ENCODE measurements around the gene LRP2. TPM values are rescaled to one million over a fixed set of nuclear protein-coding genes. Genes with fewer than 3 reads are reported as not detected.

Gene LRP2
- polyA plus RNA-seq, 1 of the 3 experiments (the other 2 are of a cell fraction) = not detected

DNA sequence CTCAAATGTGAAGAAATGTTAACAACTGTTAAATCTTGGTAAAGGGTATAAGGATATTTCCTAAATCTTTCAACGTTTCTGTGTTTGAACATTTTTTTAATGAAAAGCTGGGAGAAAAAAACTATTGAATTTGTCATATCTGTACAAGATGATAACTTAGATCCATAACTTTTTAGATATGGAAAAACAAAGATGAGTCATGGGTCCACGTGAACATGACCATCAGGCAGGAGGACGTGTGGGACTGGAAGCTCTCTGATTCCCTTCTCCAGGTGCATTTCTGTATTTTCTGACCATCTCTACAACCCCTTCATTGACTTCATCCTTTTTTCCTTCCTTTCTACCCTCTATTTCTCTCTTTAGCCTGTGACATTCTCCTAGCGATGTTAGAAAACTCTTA lies 151.4 kb downstream of the LRP2 start:
- no peak for DNase-seq
- Histone ChIP-seq H3K27me3 (ENCODE audit: insufficient read depth) (no peaks in the 10 kb centered on the region), H3K9me3 (no peaks in the 10 kb centered on the region), H3F3A (replicated peaks; ENCODE audit: insufficient read depth) (no peaks in the 10 kb centered on the region), H3K4me3 (ENCODE audit: low read depth in 2 of 2, low read length in 1 of 2) (no peak overlapping the region), H3K9me2 (no peaks in the 10 kb centered on the region), H3K9ac (no peak overlapping the region), H3K36me3 (replicated peaks in 1 of 2; ENCODE audit: control insufficient read depth in 1 of 2, insufficient read depth in 2 of 2, low read length in 1 of 2) (no peaks in the 10 kb centered on the region), H3K79me2 (ENCODE audit: insufficient read depth) (no peaks in the 10 kb centered on the region), H2AFZ (ENCODE audit: low read depth) (no peak overlapping the region), H4K20me1 (ENCODE audit: insufficient read depth) (no peaks in the 10 kb centered on the region), H3K4me2 (no peak overlapping the region), H3K4me1 (ENCODE audit: control insufficient read depth in 1 of 2, insufficient read depth in 2 of 2, low read depth in 1 of 2, low read length in 1 of 2) (no peaks in the 10 kb centered on the region; a peak in 1 of 4 replicates), H3K27ac (ENCODE audit: low read depth in 2 of 2, low read length in 1 of 2) (no peak overlapping the region)
- 46% methylated on average over 4 of the region's 4 CpGs for WGBS (ENCODE audit: low lambda C conversion rate)
- ChIA-PET POLR2A (no interaction called here), CTCF (interaction anchor here (1.1 to 3.2 kb wide), 4 partner anchors 11 to 101 kb away, joined by 3 to 32 read pairs (median 8); no protein-coding TSS in a partner anchor)
- no peak for TF ChIP-seq YY1 (IDR thresholded peaks at IDR 0.05; ENCODE audit: low read depth)
- no peak for TF ChIP-seq SMC3 (IDR thresholded peaks at IDR 0.05; ENCODE audit: low read depth, low read length)
- TF ChIP-seq, protein P1, sequence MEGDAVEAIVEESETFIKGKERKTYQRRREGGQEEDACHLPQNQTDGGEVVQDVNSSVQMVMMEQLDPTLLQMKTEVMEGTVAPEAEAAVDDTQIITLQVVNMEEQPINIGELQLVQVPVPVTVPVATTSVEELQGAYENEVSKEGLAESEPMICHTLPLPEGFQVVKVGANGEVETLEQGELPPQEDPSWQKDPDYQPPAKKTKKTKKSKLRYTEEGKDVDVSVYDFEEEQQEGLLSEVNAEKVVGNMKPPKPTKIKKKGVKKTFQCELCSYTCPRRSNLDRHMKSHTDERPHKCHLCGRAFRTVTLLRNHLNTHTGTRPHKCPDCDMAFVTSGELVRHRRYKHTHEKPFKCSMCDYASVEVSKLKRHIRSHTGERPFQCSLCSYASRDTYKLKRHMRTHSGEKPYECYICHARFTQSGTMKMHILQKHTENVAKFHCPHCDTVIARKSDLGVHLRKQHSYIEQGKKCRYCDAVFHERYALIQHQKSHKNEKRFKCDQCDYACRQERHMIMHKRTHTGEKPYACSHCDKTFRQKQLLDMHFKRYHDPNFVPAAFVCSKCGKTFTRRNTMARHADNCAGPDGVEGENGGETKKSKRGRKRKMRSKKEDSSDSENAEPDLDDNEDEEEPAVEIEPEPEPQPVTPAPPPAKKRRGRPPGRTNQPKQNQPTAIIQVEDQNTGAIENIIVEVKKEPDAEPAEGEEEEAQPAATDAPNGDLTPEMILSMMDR (IDR thresholded peaks at IDR 0.05) = no peak
- no peak for TF ChIP-seq FOXJ3 (CRISPR knock-in tag; IDR thresholded peaks at IDR 0.05)
- TF ChIP-seq TEAD4 (IDR thresholded peaks at IDR 0.05; ENCODE audit: borderline replicate concordance, insufficient read depth) = no peak
- no peak for TF ChIP-seq GABPA (IDR thresholded peaks at IDR 0.05; ENCODE audit: low read depth)

DNA sequence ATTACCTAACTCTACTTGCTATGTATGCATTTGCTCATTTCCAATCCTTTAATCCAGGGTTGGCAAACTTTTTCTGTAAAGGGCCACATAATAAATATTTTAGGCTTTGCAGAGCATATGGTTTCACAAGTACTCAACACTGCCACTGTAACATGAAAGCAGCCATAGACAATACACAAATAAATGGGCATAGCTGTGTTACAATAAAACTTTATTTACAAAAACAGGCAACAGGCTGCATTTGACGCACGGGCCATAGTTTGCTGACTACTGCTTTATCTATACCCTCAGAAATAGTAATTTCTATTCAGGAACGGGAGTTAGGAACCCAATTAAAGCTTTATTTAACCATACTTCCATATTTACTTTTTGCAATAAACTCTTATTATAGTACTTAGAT lies 154.3 kb downstream of the LRP2 start:
- H4K20me1 ChIP-seq (ENCODE audit: insufficient read depth) = no peaks in the 10 kb centered on the region
- no peak overlapping the region for H3K4me3 ChIP-seq (ENCODE audit: low read depth in 2 of 2, low read length in 1 of 2)
- no peak overlapping the region for H3K27ac ChIP-seq (ENCODE audit: low read depth in 2 of 2, low read length in 1 of 2)
- TF ChIP-seq CHD2 (IDR thresholded peaks at IDR 0.05; ENCODE audit: low read length, partially characterized antibody) = no peak
- TF ChIP-seq, protein P2, sequence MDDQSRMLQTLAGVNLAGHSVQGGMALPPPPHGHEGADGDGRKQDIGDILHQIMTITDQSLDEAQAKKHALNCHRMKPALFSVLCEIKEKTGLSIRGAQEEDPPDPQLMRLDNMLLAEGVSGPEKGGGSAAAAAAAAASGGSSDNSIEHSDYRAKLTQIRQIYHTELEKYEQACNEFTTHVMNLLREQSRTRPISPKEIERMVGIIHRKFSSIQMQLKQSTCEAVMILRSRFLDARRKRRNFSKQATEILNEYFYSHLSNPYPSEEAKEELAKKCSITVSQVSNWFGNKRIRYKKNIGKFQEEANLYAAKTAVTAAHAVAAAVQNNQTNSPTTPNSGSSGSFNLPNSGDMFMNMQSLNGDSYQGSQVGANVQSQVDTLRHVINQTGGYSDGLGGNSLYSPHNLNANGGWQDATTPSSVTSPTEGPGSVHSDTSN (IDR thresholded peaks at IDR 0.05) = no peak
- TF ChIP-seq, protein P3, sequence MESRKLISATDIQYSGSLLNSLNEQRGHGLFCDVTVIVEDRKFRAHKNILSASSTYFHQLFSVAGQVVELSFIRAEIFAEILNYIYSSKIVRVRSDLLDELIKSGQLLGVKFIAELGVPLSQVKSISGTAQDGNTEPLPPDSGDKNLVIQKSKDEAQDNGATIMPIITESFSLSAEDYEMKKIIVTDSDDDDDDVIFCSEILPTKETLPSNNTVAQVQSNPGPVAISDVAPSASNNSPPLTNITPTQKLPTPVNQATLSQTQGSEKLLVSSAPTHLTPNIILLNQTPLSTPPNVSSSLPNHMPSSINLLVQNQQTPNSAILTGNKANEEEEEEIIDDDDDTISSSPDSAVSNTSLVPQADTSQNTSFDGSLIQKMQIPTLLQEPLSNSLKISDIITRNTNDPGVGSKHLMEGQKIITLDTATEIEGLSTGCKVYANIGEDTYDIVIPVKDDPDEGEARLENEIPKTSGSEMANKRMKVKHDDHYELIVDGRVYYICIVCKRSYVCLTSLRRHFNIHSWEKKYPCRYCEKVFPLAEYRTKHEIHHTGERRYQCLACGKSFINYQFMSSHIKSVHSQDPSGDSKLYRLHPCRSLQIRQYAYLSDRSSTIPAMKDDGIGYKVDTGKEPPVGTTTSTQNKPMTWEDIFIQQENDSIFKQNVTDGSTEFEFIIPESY (IDR thresholded peaks at IDR 0.05; ENCODE audit: borderline replicate concordance, low read depth) = no peak
- no peak overlapping the region for H3K9ac ChIP-seq
- no peak overlapping the region for H2AFZ ChIP-seq (ENCODE audit: low read depth)
- H3K4me2 ChIP-seq = no peak overlapping the region
- H3K36me3 ChIP-seq (replicated peaks in 1 of 2; ENCODE audit: control insufficient read depth in 1 of 2, insufficient read depth in 2 of 2, low read length in 1 of 2) = no peaks in the 10 kb centered on the region
- POLR2A ChIA-PET = no interaction called here
- WGBS (ENCODE audit: low lambda C conversion rate) = 59% methylated on average over 3 of the region's 3 CpGs
- no peak for DNase-seq
- H3K9me3 ChIP-seq = no peaks in the 10 kb centered on the region
- H3K9me2 ChIP-seq = no peaks in the 10 kb centered on the region
- no peaks in the 10 kb centered on the region for H3K79me2 ChIP-seq (ENCODE audit: insufficient read depth)
- no peaks in the 10 kb centered on the region for H3K27me3 ChIP-seq (ENCODE audit: insufficient read depth)
- H3F3A ChIP-seq (replicated peaks; ENCODE audit: insufficient read depth) = no peaks in the 10 kb centered on the region
- no peaks in the 10 kb centered on the region; a peak in 1 of 4 replicates for H3K4me1 ChIP-seq (ENCODE audit: control insufficient read depth in 1 of 2, insufficient read depth in 2 of 2, low read depth in 1 of 2, low read length in 1 of 2)
- CTCF ChIA-PET = interaction anchor here (0.8 to 3.2 kb wide), 2 partner anchors 14 to 31 kb away, joined by 3 to 32 read pairs; no protein-coding TSS in a partner anchor
